HUES48 (cell line): ENCODE measurements around the gene MTNR1B.

ENCODE experiments used
- H3K27ac ChIP-seq: one replicate; pipeline ENCODE4 v1.7.0; 2013; ENCODE audit warnings: low read depth, low read length, inconsistent platforms
- H3K27me3 ChIP-seq: 2 replicates; pipeline ENCODE4 v1.6.1; 2013; ENCODE audit warnings: mild to moderate bottlenecking, low read length; ENCODE audit not compliant: control insufficient read depth, insufficient read depth
- H3K36me3 ChIP-seq: 2 replicates; pipeline ENCODE4 v1.6.1; 2013; ENCODE audit warnings: low read length; ENCODE audit not compliant: control insufficient read depth, insufficient read depth
- H3K4me1 ChIP-seq: 2 replicates; pipeline ENCODE4 v1.6.1; 2013; ENCODE audit warnings: mild to moderate bottlenecking, low read length; ENCODE audit not compliant: control insufficient read depth, insufficient read depth
- H3K4me3 ChIP-seq: 2 replicates; pipeline ENCODE4 v1.5.1; 2013; ENCODE audit warnings: mild to moderate bottlenecking, low read depth, low read length
- H3K9ac ChIP-seq: 2 replicates; pipeline ENCODE4 v1.6.1; 2013; ENCODE audit warnings: mild to moderate bottlenecking, low read depth, low read length, moderate library complexity
- H3K9me3 ChIP-seq: 2 replicates; pipeline ENCODE4 v1.6.1; 2013; ENCODE audit warnings: low read length; ENCODE audit not compliant: control insufficient read depth, insufficient read depth

MTNR1B gene

DNA sequence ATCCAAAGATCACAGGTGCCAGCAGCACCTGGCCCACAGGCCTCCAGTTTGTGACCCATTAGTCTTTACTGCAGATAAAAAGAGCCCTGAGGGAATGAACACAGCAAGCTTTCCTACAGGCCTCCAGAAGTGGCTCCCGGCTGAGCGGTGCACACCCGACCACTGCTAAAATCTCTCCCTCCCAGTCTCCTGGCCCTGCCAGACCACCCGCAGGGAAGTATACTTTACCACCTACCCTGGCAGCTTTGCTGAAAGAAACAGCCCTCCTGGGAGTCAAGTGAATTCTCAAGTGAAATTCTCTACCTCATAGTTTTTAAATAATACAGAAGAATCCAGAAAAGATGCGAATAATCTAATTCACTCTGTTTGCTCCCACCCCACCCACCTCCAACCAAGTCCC, 15.4 kb upstream of the MTNR1B start:
- H3K9ac ChIP-seq, result no peak overlapping the region
- no peak overlapping the region for H3K4me3 ChIP-seq

DNA sequence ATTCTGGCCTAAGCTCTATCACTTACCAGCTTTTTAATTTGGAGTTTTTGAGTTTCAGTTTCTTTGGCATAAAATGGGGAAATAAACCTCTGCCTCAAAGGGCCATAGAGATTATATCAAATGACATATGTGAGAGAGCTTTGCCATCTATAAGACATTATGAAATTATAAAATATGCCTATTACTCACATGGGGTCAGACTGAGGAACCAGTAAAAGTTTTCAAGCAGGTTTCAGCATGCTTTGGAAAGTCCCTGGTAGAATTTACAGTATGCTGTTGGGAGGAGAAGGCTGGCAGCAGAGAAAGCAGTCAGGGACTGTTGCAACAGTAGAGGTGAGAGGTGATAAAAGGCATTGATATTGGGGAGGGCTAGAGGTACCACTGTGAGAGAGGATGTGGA, 13.6 kb upstream of the MTNR1B start:
- Histone ChIP-seq H3K9ac (no peak overlapping the region), H3K36me3 (no peaks in the 10 kb centered on the region), H3K9me3 (no peaks in the 10 kb centered on the region), H3K4me1 (peaks cover 3% of the 10 kb centered on the region; the same call in 1 of the 2 replicates), H3K4me3 (no peak overlapping the region), H3K27ac (no peak overlapping the region), H3K27me3 (no peaks in the 10 kb centered on the region)

More for the DNA sequence above, 15.4 kb upstream of the MTNR1B start:
- H3K9me3 ChIP-seq, result peaks cover 2% of the 10 kb centered on the region; the same call in 1 of the 2 replicates
- no peaks in the 10 kb centered on the region for H3K36me3 ChIP-seq
- peaks cover 3% of the 10 kb centered on the region; the same call in 1 of the 2 replicates for H3K4me1 ChIP-seq
- H3K27me3 ChIP-seq, result no peaks in the 10 kb centered on the region
- no peak overlapping the region for H3K27ac ChIP-seq

- no peaks in the 10 kb centered on the region for H3K27me3 ChIP-seq
- H3K4me1 ChIP-seq, result peaks cover 5% of the 10 kb centered on the region
These were observed 8.6 kb upstream of the MTNR1B start for GRCh38 chr11:92960886-92961285.

GRCh38 chr11:92962446-92962845, 7.0 kb upstream of the MTNR1B start:
- Histone ChIP-seq H3K9me3 (no peaks in the 10 kb centered on the region), H3K4me1 (peaks cover 5% of the 10 kb centered on the region), H3K9ac (no peak overlapping the region), H3K27me3 (peaks cover 11% of the 10 kb centered on the region), H3K36me3 (no peaks in the 10 kb centered on the region), H3K27ac (no peak overlapping the region), H3K4me3 (no peak overlapping the region)

More at GRCh38 chr11:92960886-92961285, 8.6 kb upstream of the MTNR1B start:
- no peaks in the 10 kb centered on the region for H3K9me3 ChIP-seq
- no peak overlapping the region for H3K27ac ChIP-seq
- H3K36me3 ChIP-seq, result no peaks in the 10 kb centered on the region
- no peak overlapping the region for H3K9ac ChIP-seq
- no peak overlapping the region for H3K4me3 ChIP-seq

DNA sequence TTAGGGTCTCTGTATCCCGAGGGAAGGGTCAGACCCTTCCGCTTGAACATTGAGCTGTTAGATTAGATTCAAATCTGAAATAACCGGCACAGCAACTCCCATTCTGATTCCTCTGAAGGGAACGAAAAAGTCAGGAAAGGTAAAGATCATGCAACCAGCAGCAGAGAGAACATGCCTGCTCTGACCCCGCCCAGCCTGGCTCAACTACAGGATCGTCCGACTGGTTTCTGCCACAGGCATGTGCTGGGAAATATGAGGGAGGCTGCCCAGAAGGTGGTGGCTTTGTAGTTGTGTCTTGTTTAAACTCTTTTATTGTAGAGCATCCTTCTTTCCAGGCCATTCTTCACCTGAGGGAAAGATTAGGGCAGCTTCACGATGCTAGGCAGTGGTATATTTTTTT, 5.0 kb upstream of the MTNR1B start:
- peaks cover 31% of the 10 kb centered on the region for H3K27me3 ChIP-seq
- peaks cover 10% of the 10 kb centered on the region; the same call in 1 of the 2 replicates for H3K4me1 ChIP-seq
- no peaks in the 10 kb centered on the region for H3K36me3 ChIP-seq
- H3K27ac ChIP-seq, result no peak overlapping the region
- H3K9ac ChIP-seq, result no peak overlapping the region
- H3K4me3 ChIP-seq, result no peak overlapping the region
- H3K9me3 ChIP-seq, result no peaks in the 10 kb centered on the region

DNA sequence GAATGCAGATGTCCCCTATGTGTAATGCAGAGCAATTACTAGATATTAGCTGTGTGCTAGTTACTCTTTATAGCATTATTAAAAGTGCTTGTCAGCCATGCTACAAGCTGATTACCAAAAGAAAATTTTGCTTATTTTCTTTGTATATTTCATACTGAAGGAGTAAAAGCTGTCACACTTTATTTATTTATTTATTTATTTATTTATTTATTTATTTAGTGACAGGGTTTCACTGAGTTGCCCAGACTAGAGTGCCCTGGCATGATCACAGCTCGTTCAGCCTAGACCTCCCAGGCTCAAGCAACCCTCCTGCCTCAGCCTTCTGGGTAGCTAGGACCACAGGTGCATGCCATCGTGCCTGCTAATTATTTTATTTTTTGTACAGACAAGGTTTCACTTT, 4.3 kb upstream of the MTNR1B start:
- no peaks in the 10 kb centered on the region for H3K9me3 ChIP-seq
- H3K36me3 ChIP-seq, result no peaks in the 10 kb centered on the region
- H3K27ac ChIP-seq, result no peak overlapping the region
- no peak overlapping the region for H3K9ac ChIP-seq
- peaks cover 14% of the 10 kb centered on the region; the same call in 1 of the 2 replicates for H3K4me1 ChIP-seq
- H3K27me3 ChIP-seq, result peaks cover 39% of the 10 kb centered on the region
- no peak overlapping the region for H3K4me3 ChIP-seq

DNA sequence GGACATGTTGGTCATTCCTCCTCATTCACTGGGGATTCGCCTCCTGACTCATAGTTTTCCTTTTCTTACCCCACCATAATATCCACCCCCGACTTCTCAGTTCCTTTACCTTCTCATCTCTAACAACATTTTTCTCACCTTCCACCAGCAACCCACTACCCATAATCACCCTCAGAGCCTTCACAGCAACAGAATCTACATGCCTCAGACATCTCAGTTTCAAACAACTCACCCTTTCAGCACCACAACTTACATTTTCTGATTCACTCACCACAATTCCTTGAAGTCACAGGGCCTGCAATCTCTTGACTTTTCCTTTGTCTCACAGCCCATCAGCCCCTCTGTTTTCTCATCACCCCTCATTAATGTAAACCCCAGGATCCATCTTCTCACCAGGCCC, 2.3 kb upstream of the MTNR1B start:
- Histone ChIP-seq H3K27me3 (peaks cover 50% of the 10 kb centered on the region), H3K27ac (no peak overlapping the region), H3K4me1 (peaks cover 14% of the 10 kb centered on the region; the same call in 1 of the 2 replicates), H3K9me3 (no peaks in the 10 kb centered on the region), H3K4me3 (no peak overlapping the region), H3K36me3 (no peaks in the 10 kb centered on the region), H3K9ac (no peak overlapping the region)

DNA sequence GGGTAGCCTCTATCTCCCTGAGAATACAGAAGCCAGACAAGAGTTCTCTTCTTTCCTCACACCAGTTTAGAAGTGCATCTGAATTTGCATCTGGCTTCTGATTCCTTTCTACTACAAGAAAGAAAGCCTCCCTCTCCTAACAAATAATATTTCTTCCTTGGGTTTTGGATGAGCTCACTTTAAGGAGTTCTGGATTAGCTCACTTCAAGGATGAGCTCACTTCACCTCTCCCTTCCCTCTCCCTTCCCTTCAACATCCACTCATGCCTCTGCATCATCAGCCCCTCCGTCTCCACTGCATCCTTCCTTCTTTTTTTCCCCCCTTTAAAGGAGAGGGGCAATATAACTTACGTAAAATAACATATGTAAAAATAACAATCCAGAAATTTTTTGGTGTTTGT, 1.6 kb upstream of the MTNR1B start:
- Histone ChIP-seq H3K9me3 (no peaks in the 10 kb centered on the region), H3K9ac (no peak overlapping the region), H3K27me3 (peaks cover 50% of the 10 kb centered on the region), H3K36me3 (no peaks in the 10 kb centered on the region), H3K4me1 (peaks cover 14% of the 10 kb centered on the region; the same call in 1 of the 2 replicates), H3K27ac (no peak overlapping the region), H3K4me3 (no peak overlapping the region)

GRCh38 chr11:92969293-92969633, 188 bp upstream of the MTNR1B start:
- H3K4me3 ChIP-seq, result peak overlapping the region; percentile 64
- H3K27ac ChIP-seq, result no peak overlapping the region
- no peak overlapping the region for H3K9ac ChIP-seq
- no peaks in the 10 kb centered on the region for H3K36me3 ChIP-seq
- no peaks in the 10 kb centered on the region for H3K9me3 ChIP-seq
- H3K27me3 ChIP-seq, result peaks cover 50% of the 10 kb centered on the region
- peaks cover 9% of the 10 kb centered on the region; the same call in 1 of the 2 replicates for H3K4me1 ChIP-seq

GRCh38 chr11:92972248-92972647, 2.8 kb downstream of the MTNR1B start:
- Histone ChIP-seq H3K4me3 (no peak overlapping the region), H3K36me3 (no peaks in the 10 kb centered on the region), H3K27me3 (peaks cover 41% of the 10 kb centered on the region), H3K27ac (no peak overlapping the region), H3K4me1 (peaks cover 9% of the 10 kb centered on the region; the same call in 1 of the 2 replicates), H3K9ac (no peak overlapping the region), H3K9me3 (no peaks in the 10 kb centered on the region)

GRCh38 chr11:92975285-92975684, 5.8 kb downstream of the MTNR1B start:
- no peaks in the 10 kb centered on the region for H3K9me3 ChIP-seq
- H3K36me3 ChIP-seq, result no peaks in the 10 kb centered on the region
- H3K4me3 ChIP-seq, result no peak overlapping the region
- no peak overlapping the region for H3K9ac ChIP-seq
- H3K27ac ChIP-seq, result no peak overlapping the region
- H3K27me3 ChIP-seq, result peaks cover 10% of the 10 kb centered on the region
- no peaks in the 10 kb centered on the region; the same call in 1 of the 2 replicates for H3K4me1 ChIP-seq

DNA sequence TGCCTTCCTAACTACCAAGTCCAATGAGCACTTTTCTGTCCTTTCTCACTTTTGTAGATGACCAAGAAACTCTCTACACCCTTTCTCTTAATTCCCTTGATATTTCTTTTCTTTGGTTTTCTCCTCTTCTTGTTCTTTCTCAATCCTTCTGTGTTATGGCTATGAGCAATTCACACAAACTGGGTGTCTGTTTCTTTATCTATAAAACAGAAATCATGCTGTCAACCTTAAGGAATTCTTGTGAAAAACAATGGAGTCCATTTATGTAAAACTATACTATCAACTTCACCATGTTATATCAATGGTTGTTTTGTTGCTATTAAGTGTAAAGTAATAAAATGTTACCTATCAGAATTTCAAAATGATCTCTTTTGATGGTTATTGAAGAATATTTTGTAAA, 7.2 kb downstream of the MTNR1B start:
- Histone ChIP-seq H3K9me3 (no peaks in the 10 kb centered on the region), H3K4me1 (no peaks in the 10 kb centered on the region)

More for the DNA sequence above, 7.2 kb downstream of the MTNR1B start:
- Histone ChIP-seq H3K36me3 (no peaks in the 10 kb centered on the region), H3K4me3 (no peak overlapping the region), H3K27me3 (peaks cover under 1% of the 10 kb centered on the region; the same call in 1 of the 2 replicates), H3K9ac (no peak overlapping the region), H3K27ac (no peak overlapping the region)
